Natural killer cell (primary cell): Measurements from ENCODE around the gene DBNDD2. TPM values are rescaled to one million over a fixed set of nuclear protein-coding genes. Genes with fewer than 3 reads are reported as not detected.

Experiments used
- ATAC-seq, 3 donors: fragments of 150-1000 bp in 2 of 3; fragments of 200-7000 bp in 1 of 3; cut with Tn5 transposase; 1 replicate in 1 of 3; 2 replicates in 2 of 3; pipeline ENCODE4 v1.10.0; 2021; ENCODE audit warnings: mild to moderate bottlenecking in 2 of 3, moderate library complexity in 2 of 3
- DNase-seq, 2 donors: peaks; one replicate each; pipeline versions ENCODE4 v3.0.0 to v3.0.0-alpha.2; 2013 to 2021; ENCODE audit warnings: mixed read lengths in 1 of 2
- H3K27ac ChIP-seq: one replicate; pipeline ENCODE4 v1.5.1; 2013; ENCODE audit warnings: mild to moderate bottlenecking, low read length
- H3K27me3 ChIP-seq: one replicate; pipeline ENCODE4 v1.6.1; 2013; ENCODE audit warnings: low read length; ENCODE audit not compliant: control insufficient read depth, insufficient read depth
- H3K36me3 ChIP-seq: one replicate; pipeline ENCODE4 v1.6.1; 2013; ENCODE audit warnings: low read length; ENCODE audit not compliant: control insufficient read depth, insufficient read depth
- H3K4me1 ChIP-seq: one replicate; pipeline ENCODE4 v1.6.1; 2013; ENCODE audit warnings: low read length; ENCODE audit not compliant: control insufficient read depth, insufficient read depth
- H3K4me3 ChIP-seq: one replicate; pipeline ENCODE4 v1.5.1; 2013; ENCODE audit warnings: low read length
- H3K9me3 ChIP-seq: one replicate; pipeline ENCODE4 v1.6.1; 2013; ENCODE audit warnings: low read length; ENCODE audit not compliant: control insufficient read depth, insufficient read depth
- H3K27ac Mint-ChIP-seq, 2 donors: one replicate each; pipeline ENCODE4 v1.8.0; 2022; ENCODE audit warnings: mild to moderate bottlenecking in 2 of 2, mixed read lengths in 2 of 2, moderate library complexity in 1 of 2
- H3K27me3 Mint-ChIP-seq, 2 donors: one replicate each; pipeline ENCODE4 v1.8.0; 2022; ENCODE audit warnings: low read depth in 2 of 2, mixed read lengths in 2 of 2
- H3K36me3 Mint-ChIP-seq: one replicate; pipeline ENCODE4 v1.8.0; 2022; ENCODE audit warnings: mixed read lengths
- H3K4me1 Mint-ChIP-seq, 2 donors: one replicate each; pipeline ENCODE4 v1.8.0; 2022; ENCODE audit warnings: mixed read lengths in 2 of 2
- H3K4me3 Mint-ChIP-seq: one replicate; pipeline ENCODE4 v1.8.0; 2022; ENCODE audit warnings: mild to moderate bottlenecking, moderate library complexity, mixed read lengths
- H3K9me3 Mint-ChIP-seq, 2 donors: one replicate each; pipeline ENCODE4 v1.8.0; 2022; ENCODE audit warnings: mixed read lengths in 2 of 2
- WGBS: methylation state at CpG from one replicate; pipeline ENCODE4 v1.1.7; 2013; ENCODE audit warnings: missing lambda C conversion rate; ENCODE audit not compliant: insufficient coverage; 5-methylcytosine and 5-hydroxymethylcytosine counted together
- intact Hi-C: fragments of 100-400 bp; cut with micrococcal nuclease; formaldehyde crosslinking; loops from one replicate; pipeline ENCODE4 v1.14.2; 2022
- total RNA-seq, 4 donors: library from RNA; stranded (reverse); fragments of 120-200 nt in 1 of 4; gene quantifications; one replicate each; pipeline versions ENCODE4 v1.2.3 to v1.2.4, GENCODE V29; 2013 to 2022
- TF ChIP-seq, protein P1 (sequence below): fragments of 200-600 bp; IDR thresholded peaks from one replicate; pipeline ENCODE4 v1.8.0; 2022; ENCODE audit warnings: antibody characterized with exemption

DBNDD2 gene
- total RNA-seq, 3 donors from 2014 or later (not counting 1 experiment from before 2014, with no cell fraction given), result 13.0 to 14.7 (median 13.3) TPM

DNA sequence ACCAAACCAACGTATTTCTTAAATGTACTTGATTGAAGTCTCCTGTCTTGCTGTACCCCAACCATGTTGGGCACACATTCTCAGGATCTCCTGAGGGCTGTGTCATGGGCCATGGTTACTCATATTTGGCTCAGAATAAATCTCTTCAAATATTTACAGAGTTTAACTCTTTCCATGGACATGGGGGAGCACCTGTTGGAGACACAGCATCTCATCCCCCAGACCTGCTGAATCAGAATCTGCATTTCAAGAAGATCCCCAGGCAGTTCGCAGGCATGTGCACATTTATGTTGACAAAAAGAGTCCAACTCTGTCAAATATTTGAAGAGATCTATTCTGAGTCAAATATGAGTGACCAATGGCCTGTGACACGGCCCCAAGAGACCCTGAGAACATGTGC, 32.3 kb downstream of the DBNDD2 start:
- TF ChIP-seq, protein P1, sequence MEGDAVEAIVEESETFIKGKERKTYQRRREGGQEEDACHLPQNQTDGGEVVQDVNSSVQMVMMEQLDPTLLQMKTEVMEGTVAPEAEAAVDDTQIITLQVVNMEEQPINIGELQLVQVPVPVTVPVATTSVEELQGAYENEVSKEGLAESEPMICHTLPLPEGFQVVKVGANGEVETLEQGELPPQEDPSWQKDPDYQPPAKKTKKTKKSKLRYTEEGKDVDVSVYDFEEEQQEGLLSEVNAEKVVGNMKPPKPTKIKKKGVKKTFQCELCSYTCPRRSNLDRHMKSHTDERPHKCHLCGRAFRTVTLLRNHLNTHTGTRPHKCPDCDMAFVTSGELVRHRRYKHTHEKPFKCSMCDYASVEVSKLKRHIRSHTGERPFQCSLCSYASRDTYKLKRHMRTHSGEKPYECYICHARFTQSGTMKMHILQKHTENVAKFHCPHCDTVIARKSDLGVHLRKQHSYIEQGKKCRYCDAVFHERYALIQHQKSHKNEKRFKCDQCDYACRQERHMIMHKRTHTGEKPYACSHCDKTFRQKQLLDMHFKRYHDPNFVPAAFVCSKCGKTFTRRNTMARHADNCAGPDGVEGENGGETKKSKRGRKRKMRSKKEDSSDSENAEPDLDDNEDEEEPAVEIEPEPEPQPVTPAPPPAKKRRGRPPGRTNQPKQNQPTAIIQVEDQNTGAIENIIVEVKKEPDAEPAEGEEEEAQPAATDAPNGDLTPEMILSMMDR, result no peak
- Histone ChIP-seq H3K4me1 (peaks cover 19% of the 10 kb centered on the region), H3K36me3 (no peaks in the 10 kb centered on the region), H3K4me3 (no peak overlapping the region), H3K9me3 (no peaks in the 10 kb centered on the region), H3K27ac (no peak overlapping the region), H3K27me3 (peaks cover 3% of the 10 kb centered on the region)
- DNase-seq (no peak), ATAC-seq (no peak)
- 86% methylated on average over 3 of the region's 3 CpGs for WGBS
- H3K36me3 Mint-ChIP-seq, result no peaks in the 10 kb centered on the region
- H3K27me3 Mint-ChIP-seq, result peaks cover 5 to 10% of the 10 kb centered on the region in 2 donors
- H3K4me1 Mint-ChIP-seq, result peaks cover 13 to 20% of the 10 kb centered on the region in 2 donors
- no peak overlapping the region for H3K4me3 Mint-ChIP-seq
- H3K9me3 Mint-ChIP-seq, result no peaks in the 10 kb centered on the region
- no peak overlapping the region for H3K27ac Mint-ChIP-seq
- intact Hi-C loops, result no loop called here

DNA sequence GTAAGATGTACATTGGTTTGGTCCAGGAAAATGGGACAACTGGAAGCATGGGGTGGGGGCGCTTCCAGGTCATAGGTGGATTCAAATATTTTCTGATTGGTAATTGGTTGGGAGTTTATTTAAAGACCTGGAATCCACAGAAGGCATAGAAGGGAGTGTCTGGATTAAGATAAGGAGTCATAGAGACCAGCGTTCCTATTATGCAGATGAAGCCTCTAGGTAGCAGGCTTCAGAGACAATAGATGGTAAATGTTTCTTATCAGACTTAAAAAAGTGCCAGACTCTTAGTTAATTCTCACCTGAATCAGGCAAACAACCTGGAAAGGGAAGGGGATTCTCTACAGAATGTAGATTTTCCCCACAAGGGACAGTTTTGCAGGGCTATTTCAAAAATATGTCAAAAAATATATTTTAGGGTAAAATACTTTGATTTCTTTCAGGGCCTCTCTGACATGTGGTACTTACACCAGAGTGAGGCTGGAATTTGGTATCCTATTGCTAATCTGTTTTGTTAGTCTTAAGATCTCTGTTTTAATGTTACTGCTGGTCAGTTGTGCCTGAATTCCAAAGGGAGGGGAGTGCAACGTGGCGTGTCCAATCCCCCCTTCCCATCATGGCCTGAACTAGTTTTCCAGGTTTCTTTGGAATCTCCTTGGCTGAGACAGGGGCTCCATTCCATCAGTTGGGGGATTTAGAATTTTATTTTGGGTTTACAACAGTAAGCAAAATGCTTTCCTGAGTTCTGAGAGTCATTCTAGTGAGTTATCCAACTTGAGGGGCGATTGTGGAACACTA, 33.0 kb downstream of the DBNDD2 start:
- Mint-ChIP-seq H3K9me3 (no peaks in the 10 kb centered on the region), H3K27me3 (peaks cover 9 to 11% of the 10 kb centered on the region in 2 donors), H3K27ac (no peak overlapping the region), H3K4me3 (no peak overlapping the region), H3K4me1 (peaks cover 13 to 20% of the 10 kb centered on the region in 2 donors), H3K36me3 (no peaks in the 10 kb centered on the region)
- Histone ChIP-seq H3K4me1 (peaks cover 19% of the 10 kb centered on the region), H3K36me3 (no peaks in the 10 kb centered on the region), H3K9me3 (no peaks in the 10 kb centered on the region), H3K4me3 (no peak overlapping the region), H3K27me3 (peaks cover 3% of the 10 kb centered on the region), H3K27ac (no peak overlapping the region)
- intact Hi-C loops, result no loop called here
- DNase-seq (no peak), ATAC-seq (no peak)
- TF ChIP-seq, protein P1, result no peak
- WGBS, result 94% methylated on average over 5 of the region's 5 CpGs

DNA sequence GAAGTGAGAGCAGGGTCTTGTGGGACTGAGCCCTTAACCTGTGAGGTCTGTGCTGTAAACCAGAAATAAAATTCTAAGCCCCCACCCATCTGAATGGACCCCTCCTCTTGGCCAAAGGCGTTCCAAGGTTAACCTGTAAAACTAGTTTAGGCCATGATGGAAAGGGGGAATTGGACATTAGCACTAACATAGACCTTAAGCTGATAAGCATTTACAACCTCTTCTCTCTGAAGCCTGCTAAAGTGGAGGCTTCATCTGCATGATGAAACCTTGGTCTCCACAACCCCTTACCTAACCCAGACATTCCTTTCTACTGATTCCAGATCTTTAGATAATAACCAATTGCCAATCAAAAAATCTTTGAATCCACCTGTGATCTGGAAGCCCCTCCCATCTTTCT, 33.7 kb downstream of the DBNDD2 start:
- H3K27me3 Mint-ChIP-seq, result peaks cover 11% of the 10 kb centered on the region in 2 donors
- no peak for ATAC-seq
- H3K9me3 Mint-ChIP-seq, result no peaks in the 10 kb centered on the region

More for the DNA sequence above, 33.7 kb downstream of the DBNDD2 start:
- intact Hi-C loops, result no loop called here
- Mint-ChIP-seq H3K27ac (no peak overlapping the region), H3K4me1 (peaks cover 13 to 18% of the 10 kb centered on the region in 2 donors), H3K4me3 (no peak overlapping the region), H3K36me3 (no peaks in the 10 kb centered on the region)
- Histone ChIP-seq H3K27me3 (peaks cover 3% of the 10 kb centered on the region), H3K4me3 (no peak overlapping the region), H3K36me3 (no peaks in the 10 kb centered on the region), H3K4me1 (peaks cover 16% of the 10 kb centered on the region), H3K27ac (no peak overlapping the region), H3K9me3 (no peaks in the 10 kb centered on the region)
- TF ChIP-seq, protein P1, result no peak
- no peak for DNase-seq
- WGBS, result 100% methylated on average over 1 of the region's 1 CpG
